Gastroesophageal sphincter (tissue), 4 donors: ENCODE results near the gene GRIK3. TPM values are rescaled to one million over a fixed set of nuclear protein-coding genes. Genes with fewer than 3 reads are reported as not detected.

ENCODE experiments used
- ATAC-seq: fragments of 150-250 bp; one replicate; pipeline ENCODE4 v1.9.1; 2016; ENCODE audit warnings: mild to moderate bottlenecking, moderate library complexity
- H3K27ac ChIP-seq, 4 donors: fragments of 200-600 bp; sonication (generic) in 3 of 4; 1 replicate in 3 of 4; 2 replicates in 1 of 4; pipeline ENCODE4 v1.5.1; 2016 to 2019
- H3K27me3 ChIP-seq: fragments of 200-600 bp; sonication (generic); one replicate; pipeline ENCODE4 v1.5.1; 2019
- H3K36me3 ChIP-seq, 2 donors: fragments of 200-600 bp; sonication (generic); one replicate each; pipeline ENCODE4 v1.5.1; 2019; ENCODE audit warnings: control low read depth in 1 of 2
- H3K4me1 ChIP-seq, 3 donors: fragments of 200-600 bp; sonication (generic); 1 replicate in 2 of 3; 2 replicates in 1 of 3; pipeline ENCODE4 v1.5.1; 2016 to 2019; ENCODE audit warnings: control low read depth in 2 of 3
- H3K4me3 ChIP-seq, 2 donors: fragments of 200-600 bp; sonication (generic); one replicate each; pipeline ENCODE4 v1.5.1; 2019; ENCODE audit warnings: mild to moderate bottlenecking in 1 of 2, moderate library complexity in 1 of 2
- H3K9me3 ChIP-seq, 3 donors: fragments of 200-600 bp; sonication (generic); one replicate each; pipeline ENCODE4 v1.5.1; 2017 to 2019; ENCODE audit warnings: control low read depth in 2 of 3
- EP300 ChIP-seq: sonication (generic); formaldehyde crosslinking; IDR thresholded peaks from one replicate; pipeline ENCODE4 v1.6.1; 2017; ENCODE audit warnings: antibody characterized with exemption, mild to moderate bottlenecking
- POLR2A ChIP-seq, 2 donors: fragments of 450-650 bp; IDR thresholded peaks; one replicate each; pipeline ENCODE4 v1.6.1; 2017; ENCODE audit warnings: antibody characterized with exemption in 2 of 2, mild to moderate bottlenecking in 2 of 2, moderate library complexity in 1 of 2
- POLR2AphosphoS5 ChIP-seq: sonication (generic); formaldehyde crosslinking; IDR thresholded peaks from one replicate; pipeline ENCODE4 v1.6.1; 2017; ENCODE audit warnings: antibody characterized with exemption
- WGBS, 2 donors: methylation state at CpG; one replicate each; pipeline ENCODE4 v1.1.5; 2018; ENCODE audit warnings: low coverage in 1 of 2; 5-methylcytosine and 5-hydroxymethylcytosine counted together
- total RNA-seq, 4 donors: library from RNA; depleted of rRNA; stranded (reverse); fragments of >200 nt; gene quantifications; one replicate each; pipeline ENCODE4 v1.1.0, GENCODE V29; 2016
- TF ChIP-seq, protein P1 (sequence below), 4 experiments: fragments of 200-600 bp in 2 of 4; fragments of 450-650 bp in 2 of 4; sonication (generic) in 1 of 4; IDR thresholded peaks; one replicate each; pipeline ENCODE4 v1.5.1; 2017 to 2019; ENCODE audit warnings: antibody characterized with exemption in 4 of 4, mild to moderate bottlenecking in 2 of 4, moderate library complexity in 2 of 4

Gene GRIK3
- total RNA-seq, 4 donors from 2014 or later, result 3.1 to 7.8 (median 5.0) TPM

GRCh38 chr1:36814774-36815173, 219.5 kb downstream of the GRIK3 start:
- H3K36me3 ChIP-seq, result no peaks in the 10 kb centered on the region
- TF ChIP-seq, protein P1, sequence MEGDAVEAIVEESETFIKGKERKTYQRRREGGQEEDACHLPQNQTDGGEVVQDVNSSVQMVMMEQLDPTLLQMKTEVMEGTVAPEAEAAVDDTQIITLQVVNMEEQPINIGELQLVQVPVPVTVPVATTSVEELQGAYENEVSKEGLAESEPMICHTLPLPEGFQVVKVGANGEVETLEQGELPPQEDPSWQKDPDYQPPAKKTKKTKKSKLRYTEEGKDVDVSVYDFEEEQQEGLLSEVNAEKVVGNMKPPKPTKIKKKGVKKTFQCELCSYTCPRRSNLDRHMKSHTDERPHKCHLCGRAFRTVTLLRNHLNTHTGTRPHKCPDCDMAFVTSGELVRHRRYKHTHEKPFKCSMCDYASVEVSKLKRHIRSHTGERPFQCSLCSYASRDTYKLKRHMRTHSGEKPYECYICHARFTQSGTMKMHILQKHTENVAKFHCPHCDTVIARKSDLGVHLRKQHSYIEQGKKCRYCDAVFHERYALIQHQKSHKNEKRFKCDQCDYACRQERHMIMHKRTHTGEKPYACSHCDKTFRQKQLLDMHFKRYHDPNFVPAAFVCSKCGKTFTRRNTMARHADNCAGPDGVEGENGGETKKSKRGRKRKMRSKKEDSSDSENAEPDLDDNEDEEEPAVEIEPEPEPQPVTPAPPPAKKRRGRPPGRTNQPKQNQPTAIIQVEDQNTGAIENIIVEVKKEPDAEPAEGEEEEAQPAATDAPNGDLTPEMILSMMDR (IDR thresholded peaks at IDR 0.05), result no peak
- TF ChIP-seq EP300 (no peak), POLR2AphosphoS5 (no peak), POLR2A (IDR thresholded peaks at IDR 0.05) (no peak)
- H3K27me3 ChIP-seq, result peaks cover 56% of the 10 kb centered on the region
- no peak for ATAC-seq
- H3K9me3 ChIP-seq, result no peaks in the 10 kb centered on the region
- no peak overlapping the region for H3K27ac ChIP-seq
- WGBS, 2 donors, result 77 to 81% methylated on average over 3 to 4 of the region's 4 CpGs
- H3K4me3 ChIP-seq, result no peak overlapping the region
- H3K4me1 ChIP-seq, result no peaks in the 10 kb centered on the region

DNA sequence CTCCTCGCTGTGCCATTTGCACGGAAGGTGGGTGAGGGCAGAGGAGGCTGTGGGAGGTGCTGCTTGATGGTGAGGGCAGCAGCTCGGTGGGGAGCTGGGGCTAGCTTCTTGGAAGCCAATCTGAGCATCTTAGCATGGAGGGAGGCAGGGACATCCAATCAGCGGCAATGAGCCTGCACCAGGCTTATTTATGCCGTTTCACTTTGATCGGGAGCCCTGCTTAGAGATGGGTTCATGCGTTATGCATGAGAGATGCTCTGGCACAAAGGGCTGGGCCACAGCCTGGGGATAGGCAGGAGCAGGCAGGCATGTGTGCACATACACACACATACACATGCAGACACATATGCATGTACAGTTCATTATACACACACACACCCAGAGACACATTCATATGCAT, 220.2 kb downstream of the GRIK3 start:
- Histone ChIP-seq H3K36me3 (no peaks in the 10 kb centered on the region), H3K4me3 (no peak overlapping the region), H3K4me1 (no peaks in the 10 kb centered on the region), H3K9me3 (no peaks in the 10 kb centered on the region), H3K27ac (no peak overlapping the region), H3K27me3 (peaks cover 50% of the 10 kb centered on the region)
- WGBS, 2 donors, result 62 to 90% methylated on average over 2 to 5 of the region's 7 CpGs
- ATAC-seq, result no peak
- no peak for TF ChIP-seq EP300
- TF ChIP-seq, protein P1 (IDR thresholded peaks at IDR 0.05), result no peak
- no peak for TF ChIP-seq POLR2A (IDR thresholded peaks at IDR 0.05)
- no peak for TF ChIP-seq POLR2AphosphoS5

DNA sequence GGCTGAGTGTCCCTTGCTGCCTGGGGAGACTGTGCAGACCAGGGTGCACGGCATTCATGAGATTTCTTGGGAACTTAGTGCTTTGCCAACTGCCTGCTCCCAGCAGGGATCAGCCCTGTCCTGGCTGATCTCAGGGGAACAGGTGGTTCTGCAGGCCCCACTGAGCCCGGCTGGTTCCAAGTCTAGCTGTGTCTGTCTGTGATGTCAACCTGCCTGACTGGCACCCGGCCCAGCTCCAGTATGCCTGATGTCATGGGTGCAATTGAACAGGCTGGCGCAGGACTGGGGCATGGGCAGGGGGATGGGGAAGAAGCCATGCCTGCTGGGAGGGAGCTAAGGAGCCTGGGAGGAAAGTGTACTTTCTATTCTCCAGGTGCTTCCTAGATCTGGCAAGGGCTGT, 227.1 kb downstream of the GRIK3 start:
- H3K27me3 ChIP-seq, result peaks cover 23% of the 10 kb centered on the region
- ATAC-seq, result no peak
- no peaks in the 10 kb centered on the region for H3K9me3 ChIP-seq
- H3K27ac ChIP-seq, result no peak overlapping the region
- no peak overlapping the region for H3K4me3 ChIP-seq
- no peaks in the 10 kb centered on the region for H3K36me3 ChIP-seq
- TF ChIP-seq POLR2A (IDR thresholded peaks at IDR 0.05), result no peak
- TF ChIP-seq EP300, result no peak
- no peak for TF ChIP-seq POLR2AphosphoS5
- H3K4me1 ChIP-seq, result no peaks in the 10 kb centered on the region
- WGBS, 2 donors, result 60% methylated on average over 1 of the region's 4 CpGs; no CpG with 5 or more reads in 1 of the 2 donors

DNA sequence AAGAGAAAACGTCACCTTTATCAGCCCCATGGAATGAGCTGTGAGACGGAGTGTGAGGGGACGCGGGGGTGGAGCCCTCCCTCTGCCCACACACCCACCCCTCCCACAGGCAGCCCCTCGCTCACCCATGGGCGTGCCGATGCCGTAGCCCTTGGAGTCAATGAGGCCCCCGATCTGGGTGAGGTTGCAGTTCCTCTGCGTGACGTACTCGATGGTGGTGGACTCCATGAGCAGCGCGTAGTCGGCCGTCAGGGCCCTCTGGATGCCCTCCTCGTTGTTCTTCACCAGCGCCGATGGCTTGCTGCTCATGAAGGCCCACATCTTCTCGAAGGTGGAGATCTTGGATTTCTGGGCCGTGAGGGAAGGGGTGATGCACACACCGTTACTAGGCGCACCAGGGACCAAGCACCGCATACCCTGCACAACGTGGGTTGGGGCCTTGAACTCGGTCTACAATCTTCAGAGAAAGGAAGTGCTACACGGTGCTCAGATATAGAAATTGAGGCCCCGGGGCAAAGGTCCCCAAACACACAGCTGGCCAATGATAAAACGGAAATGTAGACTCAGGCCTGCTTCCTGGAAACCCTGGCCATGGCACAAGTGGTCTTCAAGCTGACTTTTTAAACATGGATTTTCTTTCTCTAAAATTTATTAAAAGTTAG, 228.2 kb downstream of the GRIK3 start:
- TF ChIP-seq POLR2AphosphoS5, result no peak
- ATAC-seq, result no peak
- no peak overlapping the region for H3K4me3 ChIP-seq
- H3K27ac ChIP-seq, result no peak overlapping the region
- H3K36me3 ChIP-seq, result no peaks in the 10 kb centered on the region
- WGBS, 2 donors, result 47 to 69% methylated on average over 2 to 8 of the region's 29 CpGs
- H3K27me3 ChIP-seq, result peaks cover 34% of the 10 kb centered on the region
- H3K9me3 ChIP-seq, result no peaks in the 10 kb centered on the region
- H3K4me1 ChIP-seq, result no peaks in the 10 kb centered on the region

DNA sequence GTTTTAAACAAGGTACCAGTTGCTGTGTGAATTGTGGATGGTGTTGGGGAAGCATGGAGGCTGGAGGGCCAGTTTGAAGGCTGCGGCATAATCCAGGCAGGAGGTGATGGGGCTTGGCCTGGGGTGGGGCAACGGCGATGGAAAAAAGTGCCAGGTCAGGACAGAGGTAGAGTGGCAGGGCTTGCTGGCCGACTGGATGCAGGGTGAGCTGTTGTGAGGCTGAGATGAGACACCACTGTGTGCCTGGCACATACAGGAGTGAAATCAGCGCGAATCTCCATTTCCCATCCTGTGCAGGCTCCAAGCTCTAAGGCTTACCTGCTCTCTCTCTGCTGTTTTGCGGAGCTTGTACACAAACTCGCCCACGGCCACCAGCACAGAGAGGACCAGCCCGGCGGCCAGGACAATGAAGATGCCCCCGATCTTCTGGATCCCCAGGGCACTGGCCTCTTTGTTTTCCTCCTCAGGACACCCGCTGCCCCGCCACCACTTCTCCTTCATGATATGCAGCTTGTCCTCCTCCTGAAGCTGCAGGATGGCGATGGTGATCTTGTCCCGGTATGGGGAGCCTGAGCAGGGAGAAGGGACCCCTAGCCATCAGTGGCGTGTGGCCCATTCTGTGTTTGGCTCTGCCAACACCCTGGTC, 229.5 kb downstream of the GRIK3 start:
- H3K4me3 ChIP-seq, result no peak overlapping the region
- no peak for ATAC-seq
- WGBS, 2 donors, result 83% methylated on average over 2 to 4 of the region's 17 CpGs
- H3K36me3 ChIP-seq, result no peaks in the 10 kb centered on the region
- H3K27ac ChIP-seq, result no peak overlapping the region
- H3K27me3 ChIP-seq, result peaks cover 42% of the 10 kb centered on the region
- H3K9me3 ChIP-seq, result no peaks in the 10 kb centered on the region
- H3K4me1 ChIP-seq, result no peaks in the 10 kb centered on the region
- TF ChIP-seq POLR2AphosphoS5, result no peak
- no peak for TF ChIP-seq POLR2A (IDR thresholded peaks at IDR 0.05)
- TF ChIP-seq, protein P1 (IDR thresholded peaks at IDR 0.05), result no peak
- no peak for TF ChIP-seq EP300
